Omental fat pad (tissue), 4 donors: Measurements from ENCODE around the gene DOK5. TPM values are rescaled to one million over a fixed set of nuclear protein-coding genes. Genes with fewer than 3 reads are reported as not detected.

Source experiments
- ATAC-seq: fragments of 150-250 bp; one replicate; pipeline ENCODE4 v1.9.1; 2016; ENCODE audit warnings: mild to moderate bottlenecking, moderate library complexity; ENCODE audit not compliant: low FRiP score
- DNase-seq: peaks from one replicate; pipeline ENCODE4 v3.0.0-alpha.2; 2019; ENCODE audit warnings: low spot score
- CTCF ChIP-seq, 3 donors: fragments of 450-650 bp; IDR thresholded peaks; one replicate each; pipeline ENCODE4 v1.5.1; 2016 to 2017; ENCODE audit warnings: antibody characterized with exemption in 3 of 3, mild to moderate bottlenecking in 3 of 3, moderate library complexity in 2 of 3
- total RNA-seq, 4 donors: library from RNA; depleted of rRNA; stranded (reverse); fragments of >200 nt; gene quantifications; one replicate each; pipeline ENCODE4 v1.1.0, GENCODE V29; 2016

The DOK5 gene
- total RNA-seq, 4 donors from 2014 or later, result 1.9 to 10.2 (median 2.1) TPM

DNA sequence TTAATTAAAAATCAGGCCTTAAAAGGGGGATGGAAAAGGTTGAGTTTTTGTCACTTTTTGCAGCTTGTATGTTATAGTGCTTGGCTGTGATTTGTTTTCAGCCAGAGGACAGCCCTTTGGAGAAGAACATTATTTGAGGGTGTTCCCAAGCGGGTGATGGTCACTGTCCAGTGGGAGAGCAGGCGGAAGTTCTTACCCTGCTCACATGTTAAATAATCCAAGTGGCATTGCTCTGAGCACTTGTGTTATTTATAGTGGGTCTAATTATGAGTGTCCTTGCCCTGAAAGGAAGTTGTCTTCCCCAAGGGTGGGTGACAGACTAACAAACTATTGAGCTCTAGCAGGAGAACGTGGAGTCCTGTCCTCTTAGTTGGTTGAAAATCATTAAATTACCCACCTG is 49.5 kb downstream of the DOK5 start:
- ATAC-seq, result no peak
- TF ChIP-seq CTCF (IDR thresholded peaks at IDR 0.05), result no peak
- DNase-seq, result no peak

DNA sequence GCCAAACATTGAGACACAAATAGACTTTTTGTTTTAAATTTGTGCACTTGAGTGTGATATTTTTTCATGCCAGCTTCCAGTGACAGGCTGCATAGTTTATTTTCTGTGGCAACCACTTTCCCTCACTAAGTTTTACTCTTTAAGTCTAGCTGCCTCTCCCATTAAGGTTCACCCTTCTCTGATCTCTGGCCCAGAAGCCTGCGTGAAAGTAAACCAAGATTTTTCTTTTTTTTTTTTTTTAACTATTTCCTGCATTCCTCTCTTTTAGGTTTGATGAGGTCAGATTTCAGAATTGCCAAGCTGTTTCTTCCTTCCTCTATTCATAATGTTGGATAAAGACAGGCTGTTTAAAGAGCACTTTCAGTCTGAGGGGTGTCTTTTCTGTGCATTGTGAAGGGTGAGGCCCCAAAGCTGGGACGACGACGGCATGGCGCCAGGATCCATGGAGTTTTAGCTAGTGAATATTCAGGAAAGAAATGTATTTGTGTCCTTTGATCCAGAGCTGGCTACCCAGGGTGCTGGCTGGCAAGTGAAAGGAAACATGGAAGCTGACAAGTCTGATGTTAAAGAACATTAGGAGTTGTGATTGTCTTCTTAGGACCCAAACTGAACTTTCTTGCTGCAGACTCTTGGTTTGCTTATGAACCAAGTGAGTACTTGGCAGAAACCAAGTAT is 50.7 kb downstream of the DOK5 start:
- TF ChIP-seq CTCF (IDR thresholded peaks at IDR 0.05), result no peak
- ATAC-seq, result no peak
- DNase-seq, result no peak

DNA sequence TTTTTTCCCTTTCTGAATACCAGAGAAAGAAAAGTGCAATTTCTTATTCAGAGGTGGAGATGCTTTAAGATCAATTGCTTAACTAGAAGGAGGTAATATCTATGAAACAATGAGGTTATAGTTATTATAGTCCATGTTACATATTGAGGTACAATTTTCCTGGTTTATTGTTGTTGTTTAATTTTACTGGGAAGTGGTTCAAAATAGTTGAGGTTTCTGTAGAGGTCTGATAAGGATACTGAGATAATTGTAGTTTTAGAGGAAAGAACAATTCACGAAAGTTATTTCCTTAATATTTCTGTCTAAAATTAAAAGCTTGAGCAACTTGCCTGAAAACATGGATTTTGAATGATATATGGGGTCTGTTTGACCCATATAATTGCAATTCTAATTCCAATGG is 51.4 kb downstream of the DOK5 start:
- no peak for TF ChIP-seq CTCF (IDR thresholded peaks at IDR 0.05)
- no peak for DNase-seq
- no peak for ATAC-seq

DNA sequence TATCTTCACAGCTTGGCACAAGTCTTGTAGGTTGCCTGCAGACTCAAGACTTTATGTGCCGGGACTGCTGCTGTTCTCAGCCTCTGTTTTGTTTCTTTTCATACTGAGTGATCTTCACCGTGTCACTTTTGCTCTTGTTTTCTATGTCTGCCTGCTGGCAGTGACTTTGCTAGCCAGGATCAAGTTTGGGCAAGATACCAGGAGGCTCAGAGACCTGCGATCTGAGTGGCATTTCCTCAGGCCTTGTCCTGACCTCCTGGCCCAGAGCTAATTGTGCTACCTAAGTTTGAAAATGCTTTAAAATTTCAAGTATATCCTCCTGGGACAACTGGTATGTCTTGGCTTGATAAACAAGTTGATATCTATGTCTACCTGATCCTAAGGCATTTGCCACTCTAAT is 57.2 kb downstream of the DOK5 start:
- no peak for ATAC-seq
- no peak for DNase-seq
- TF ChIP-seq CTCF (IDR thresholded peaks at IDR 0.05), result no peak

- no peak for TF ChIP-seq CTCF (IDR thresholded peaks at IDR 0.05)
- no peak for ATAC-seq
Observed at GRCh38 chr20:54534101-54534500, 58.7 kb downstream of the DOK5 start.

GRCh38 chr20:54535033-54535432 is 59.6 kb downstream of the DOK5 start:
- DNase-seq (no peak), ATAC-seq (no peak)
- TF ChIP-seq CTCF (IDR thresholded peaks at IDR 0.05), result no peak

More at GRCh38 chr20:54534101-54534500, 58.7 kb downstream of the DOK5 start:
- no peak for DNase-seq

DNA sequence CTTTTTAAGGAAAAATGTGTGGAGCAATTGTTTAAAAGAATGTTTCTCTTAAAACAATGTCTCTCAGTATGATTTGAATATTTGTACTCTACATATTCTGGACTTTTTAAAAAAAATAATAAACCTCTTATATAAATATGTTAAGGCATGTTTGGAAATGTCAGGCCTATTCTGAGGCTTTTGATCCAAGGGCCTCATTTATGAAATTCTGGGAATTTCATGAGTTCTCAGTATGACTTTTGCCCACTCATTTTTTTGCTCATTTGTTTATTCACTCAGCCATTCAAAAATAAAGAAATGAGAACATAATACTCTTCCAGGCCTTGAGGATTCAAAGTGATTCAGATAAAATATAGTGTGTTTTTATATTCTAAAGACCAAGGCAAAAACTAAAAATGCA is 60.4 kb downstream of the DOK5 start:
- no peak for ATAC-seq
- no peak for TF ChIP-seq CTCF (IDR thresholded peaks at IDR 0.05)
- no peak for DNase-seq
